Body of pancreas (tissue), 4 donors: ENCODE results near the gene SGMS1.

ENCODE experiments used
- CTCF ChIP-seq, 7 experiments: fragments of 450-650 bp in 4 of 7; fragments of 200-600 bp in 3 of 7; sonication (generic) in 3 of 7; IDR thresholded peaks; one replicate each; pipeline ENCODE4 v1.5.1; 2016 to 2019; ENCODE audit warnings: antibody characterized with exemption in 7 of 7
- POLR2A ChIP-seq, 3 donors: fragments of 450-650 bp; IDR thresholded peaks; one replicate each; pipeline ENCODE4 v1.6.1; 2016; ENCODE audit warnings: antibody characterized with exemption in 3 of 3, mild to moderate bottlenecking in 2 of 3

GRCh38 chr10:50467209-50467608, 156.5 kb downstream of the SGMS1 start:
- no peak for TF ChIP-seq POLR2A (IDR thresholded peaks at IDR 0.05)
- no peak for TF ChIP-seq CTCF (IDR thresholded peaks at IDR 0.05)
